Stimulated activated CD8-positive, alpha-beta memory T cell treated with anti-CD3 and anti-CD28 coated beads, Interleukin-4, amount 100 ng/mL, for 1 hour (primary cell): ENCODE results near the gene SAMHD1.
"Not testable (repeated sequence)": the region's sequence is repeated elsewhere in the genome, so short reads cannot be mapped to it uniquely, and the experiment has no call there.

Source experiments
- DNase-seq, 2 donors: peaks; one replicate each; pipeline ENCODE4 v3.0.0-alpha.2; 2020; ENCODE audit warnings: low read depth in 2 of 2, low spot score in 1 of 2

SAMHD1 gene

GRCh38 chr20:36951198-36951978 lies at the start of gene SAMHD1:
TSS of gene SAMHD1 (minus strand) at chr20:36951708. CDS start at chr20:36951643, 65 bp downstream.
- DNase-seq: peak; percentile 58 to 78

- DNase-seq: not testable (repeated sequence)
Measured at GRCh38 chr20:37000171-37000570, 48.7 kb upstream of the SAMHD1 start.

- DNase-seq: no peak
Measured at GRCh38 chr20:36998652-36999051, 47.1 kb upstream of the SAMHD1 start.

GRCh38 chr20:36997121-36997520 lies 45.6 kb upstream of the SAMHD1 start:
- DNase-seq: no peak

GRCh38 chr20:36994221-36994620 lies 42.7 kb upstream of the SAMHD1 start:
- not testable (repeated sequence) for DNase-seq

GRCh38 chr20:36992802-36993334 lies 41.4 kb upstream of the SAMHD1 start:
- DNase-seq: no peak

GRCh38 chr20:36991703-36992102 lies 40.2 kb upstream of the SAMHD1 start:
- no peak for DNase-seq

- DNase-seq: no peak
Measured at GRCh38 chr20:36989797-36990196, 38.3 kb upstream of the SAMHD1 start.

GRCh38 chr20:36988494-36988966 lies 37.0 kb upstream of the SAMHD1 start:
- no peak for DNase-seq

- DNase-seq: no peak
Measured at GRCh38 chr20:36984257-36984638, 32.7 kb upstream of the SAMHD1 start.

- DNase-seq: peak in 1 of 2 donors; percentile 39
Measured at GRCh38 chr20:36975099-36975818, 23.8 kb upstream of the SAMHD1 start.

- DNase-seq: no peak
Measured at GRCh38 chr20:36974660-36975059, 23.2 kb upstream of the SAMHD1 start.

- DNase-seq: no peak
Measured at GRCh38 chr20:36971103-36971502, 19.6 kb upstream of the SAMHD1 start.

- peak in 1 of 2 donors; percentile 9 for DNase-seq
Measured at GRCh38 chr20:36969478-36970186, 18.1 kb upstream of the SAMHD1 start.

GRCh38 chr20:36969051-36969450 lies 17.5 kb upstream of the SAMHD1 start:
- no peak for DNase-seq

GRCh38 chr20:36967636-36968035 lies 16.1 kb upstream of the SAMHD1 start:
- no peak for DNase-seq

GRCh38 chr20:36966965-36967364 lies 15.5 kb upstream of the SAMHD1 start:
- not testable (repeated sequence) for DNase-seq

- DNase-seq: not testable (repeated sequence)
Measured at GRCh38 chr20:36962354-36962941, 10.9 kb upstream of the SAMHD1 start.

- DNase-seq: no peak
Measured at GRCh38 chr20:36959242-36959641, 7.7 kb upstream of the SAMHD1 start.

- no peak for DNase-seq
Measured at GRCh38 chr20:36957875-36958667, 6.6 kb upstream of the SAMHD1 start.
